Measurements from ENCODE around the gene TMEM207. TPM values are rescaled to one million over a fixed set of nuclear protein-coding genes. Genes with fewer than 3 reads are reported as not detected.
"Not testable (repeated sequence)": the region's sequence is repeated elsewhere in the genome, so short reads cannot be mapped to it uniquely, and the experiment has no call there.

TMEM207 gene
- total RNA-seq, 4 donors from 2014 or later: not detected

DNA sequence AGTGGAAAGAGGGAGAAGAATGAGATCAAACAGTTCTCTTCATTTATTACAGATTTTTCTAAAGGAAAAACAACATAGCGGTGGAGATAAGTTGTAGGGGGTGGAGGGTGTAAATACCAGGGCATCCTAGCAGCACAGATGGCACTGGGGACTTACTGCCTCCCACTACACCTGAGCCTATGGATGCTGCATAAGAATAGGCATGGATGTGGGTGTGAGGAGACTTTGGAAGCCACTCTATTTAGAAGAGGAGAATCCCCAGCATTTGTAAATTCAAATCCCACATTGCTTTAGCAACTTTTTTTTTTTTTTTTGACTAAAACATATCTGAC is 36.8 kb upstream of the TMEM207 start:
- H3K36me3 ChIP-seq: no peaks in the 10 kb centered on the region
- no peak for DNase-seq
- no peak overlapping the region for H3K4me3 ChIP-seq
- WGBS, 2 donors (ENCODE audit: low coverage in 1 of 2): 0 to 14% methylated on average over 1 of the region's 1 CpG
- intact Hi-C loops (cut with DNase I; ENCODE audit: low total_unique reads): no loop called here
- peaks cover 22% of the 10 kb centered on the region for H3K27me3 ChIP-seq
- TF ChIP-seq POLR2A (IDR thresholded peaks at IDR 0.05): no peak
- no peak for TF ChIP-seq EP300 (IDR thresholded peaks at IDR 0.05; ENCODE audit: low read depth)
- TF ChIP-seq, protein P1, sequence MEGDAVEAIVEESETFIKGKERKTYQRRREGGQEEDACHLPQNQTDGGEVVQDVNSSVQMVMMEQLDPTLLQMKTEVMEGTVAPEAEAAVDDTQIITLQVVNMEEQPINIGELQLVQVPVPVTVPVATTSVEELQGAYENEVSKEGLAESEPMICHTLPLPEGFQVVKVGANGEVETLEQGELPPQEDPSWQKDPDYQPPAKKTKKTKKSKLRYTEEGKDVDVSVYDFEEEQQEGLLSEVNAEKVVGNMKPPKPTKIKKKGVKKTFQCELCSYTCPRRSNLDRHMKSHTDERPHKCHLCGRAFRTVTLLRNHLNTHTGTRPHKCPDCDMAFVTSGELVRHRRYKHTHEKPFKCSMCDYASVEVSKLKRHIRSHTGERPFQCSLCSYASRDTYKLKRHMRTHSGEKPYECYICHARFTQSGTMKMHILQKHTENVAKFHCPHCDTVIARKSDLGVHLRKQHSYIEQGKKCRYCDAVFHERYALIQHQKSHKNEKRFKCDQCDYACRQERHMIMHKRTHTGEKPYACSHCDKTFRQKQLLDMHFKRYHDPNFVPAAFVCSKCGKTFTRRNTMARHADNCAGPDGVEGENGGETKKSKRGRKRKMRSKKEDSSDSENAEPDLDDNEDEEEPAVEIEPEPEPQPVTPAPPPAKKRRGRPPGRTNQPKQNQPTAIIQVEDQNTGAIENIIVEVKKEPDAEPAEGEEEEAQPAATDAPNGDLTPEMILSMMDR (IDR thresholded peaks at IDR 0.05): no peak
- no peak for TF ChIP-seq POLR2AphosphoS5 (IDR thresholded peaks at IDR 0.05)
- in situ Hi-C loops (cut with MboI; ENCODE audit: low pct_ligation_motif_present in 1 of 4, low pct_unique_long_range_greater_than_20kb in 1 of 4, low sequenced_read_pairs in 3 of 4): no loop called here
- H3K27ac ChIP-seq: no peak overlapping the region
- no peaks in the 10 kb centered on the region for H3K4me1 ChIP-seq
- H3K9me3 ChIP-seq: no peaks in the 10 kb centered on the region

DNA sequence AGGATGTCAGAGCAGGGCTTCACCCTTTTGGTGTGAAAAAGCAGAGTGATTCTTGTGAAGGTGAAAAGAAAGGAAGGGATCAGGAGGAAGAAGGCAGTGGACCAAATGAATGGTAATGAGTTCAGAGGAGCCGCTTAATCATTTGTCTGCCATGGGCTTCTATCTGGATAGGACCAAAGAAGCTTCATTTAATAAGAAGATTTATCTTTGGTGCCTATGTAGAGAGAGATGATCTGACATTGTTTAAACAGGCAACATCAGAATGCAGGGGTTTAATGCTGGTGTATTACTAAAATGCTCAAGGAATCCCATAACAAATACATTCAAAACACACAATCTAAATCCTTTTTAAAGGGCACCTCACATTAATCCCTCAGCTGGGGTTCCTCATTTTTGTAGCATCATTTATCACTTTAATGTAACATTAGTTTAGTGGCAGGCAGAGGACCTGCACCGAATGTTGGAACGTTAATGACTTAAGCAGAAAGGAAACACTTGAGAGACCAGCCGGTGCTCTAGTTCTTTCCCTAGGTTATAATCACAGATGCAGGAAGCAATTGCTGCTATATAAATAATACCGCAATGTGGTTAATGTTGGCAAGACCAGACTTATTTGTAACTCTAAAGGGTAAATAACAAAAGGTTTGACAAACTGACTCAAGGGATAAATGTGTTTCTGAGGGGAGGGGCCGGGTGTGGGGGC is 36.3 kb upstream of the TMEM207 start:
- WGBS, 2 donors (ENCODE audit: low coverage in 1 of 2): 15 to 16% methylated on average over 6 of the region's 6 CpGs
- in situ Hi-C loops (cut with MboI; ENCODE audit: low pct_ligation_motif_present in 1 of 4, low pct_unique_long_range_greater_than_20kb in 1 of 4, low sequenced_read_pairs in 3 of 4): no loop called here
- no peak overlapping the region for H3K27ac ChIP-seq

GRCh38 chr3:190481779-190482178 is 32.1 kb upstream of the TMEM207 start:
- intact Hi-C loops (cut with DNase I; ENCODE audit: low total_unique reads): no loop called here
- peaks cover 4% of the 10 kb centered on the region for H3K27me3 ChIP-seq
- no peaks in the 10 kb centered on the region for H3K36me3 ChIP-seq
- DNase-seq: no peak
- no peak overlapping the region for H3K4me3 ChIP-seq
- in situ Hi-C loops (cut with MboI; ENCODE audit: low pct_ligation_motif_present in 1 of 4, low pct_unique_long_range_greater_than_20kb in 1 of 4, low sequenced_read_pairs in 3 of 4): no loop called here
- no peaks in the 10 kb centered on the region for H3K4me1 ChIP-seq
- TF ChIP-seq, protein P1 (IDR thresholded peaks at IDR 0.05): no peak
- TF ChIP-seq POLR2AphosphoS5 (IDR thresholded peaks at IDR 0.05): no peak
- no peak for TF ChIP-seq EP300 (IDR thresholded peaks at IDR 0.05; ENCODE audit: low read depth)
- no peak for TF ChIP-seq POLR2A (IDR thresholded peaks at IDR 0.05)
- H3K9me3 ChIP-seq: no peaks in the 10 kb centered on the region
- WGBS, 2 donors (ENCODE audit: low coverage in 1 of 2): 86 to 87% methylated on average over 2 of the region's 2 CpGs
- H3K27ac ChIP-seq: no peak overlapping the region

More for the DNA sequence above, 36.3 kb upstream of the TMEM207 start:
- no peak for DNase-seq
- Histone ChIP-seq H3K4me1 (no peaks in the 10 kb centered on the region), H3K4me3 (no peak overlapping the region), H3K9me3 (no peaks in the 10 kb centered on the region), H3K36me3 (no peaks in the 10 kb centered on the region), H3K27me3 (peaks cover 22% of the 10 kb centered on the region)
- TF ChIP-seq POLR2AphosphoS5 (IDR thresholded peaks at IDR 0.05) (no peak), POLR2A (IDR thresholded peaks at IDR 0.05) (no peak), EP300 (IDR thresholded peaks at IDR 0.05; ENCODE audit: low read depth) (no peak)
- TF ChIP-seq, protein P1 (IDR thresholded peaks at IDR 0.05): no peak
- intact Hi-C loops (cut with DNase I; ENCODE audit: low total_unique reads): no loop called here

GRCh38 chr3:190473261-190473660 is 23.6 kb upstream of the TMEM207 start:
- H3K4me1 ChIP-seq; intact Hi-C loops (cut with DNase I; ENCODE audit: low total_unique reads); H3K27me3 ChIP-seq; H3K27ac ChIP-seq; DNase-seq; H3K4me3 ChIP-seq; in situ Hi-C loops (cut with MboI; ENCODE audit: low pct_ligation_motif_present in 1 of 4, low pct_unique_long_range_greater_than_20kb in 1 of 4, low sequenced_read_pairs in 3 of 4); H3K36me3 ChIP-seq; H3K9me3 ChIP-seq: not testable (repeated sequence)
- 95% methylated on average over 6 of the region's 25 CpGs; no CpG with 5 or more reads in 1 of the 2 donors for WGBS, 2 donors (ENCODE audit: low coverage in 1 of 2)

DNA sequence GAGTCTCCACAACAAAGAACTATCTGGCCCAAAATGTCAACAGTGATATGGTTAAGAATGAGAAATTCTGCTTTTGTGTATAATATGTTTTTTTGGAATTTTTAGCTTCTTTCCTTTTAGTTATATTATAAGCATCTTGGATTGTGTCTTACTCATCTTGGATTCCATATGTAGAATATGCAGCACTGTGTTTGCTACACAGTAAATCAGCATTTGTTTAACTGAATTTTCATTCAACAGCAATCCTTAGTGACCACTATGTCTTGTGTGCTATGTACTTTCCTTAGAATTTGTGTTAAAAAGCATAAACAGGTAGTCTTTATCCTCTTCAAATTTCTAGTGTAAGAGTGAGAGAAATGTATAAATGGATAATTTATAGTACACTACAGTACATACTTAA is 18.2 kb upstream of the TMEM207 start:
- H3K27ac ChIP-seq: no peak overlapping the region
- no peak for DNase-seq
- no peaks in the 10 kb centered on the region for H3K36me3 ChIP-seq
- H3K4me1 ChIP-seq: no peaks in the 10 kb centered on the region
- no peaks in the 10 kb centered on the region for H3K27me3 ChIP-seq
- TF ChIP-seq, protein P1 (IDR thresholded peaks at IDR 0.05): no peak
- no peak for TF ChIP-seq EP300 (IDR thresholded peaks at IDR 0.05; ENCODE audit: low read depth)
- in situ Hi-C loops (cut with MboI; ENCODE audit: low pct_ligation_motif_present in 1 of 4, low pct_unique_long_range_greater_than_20kb in 1 of 4, low sequenced_read_pairs in 3 of 4): no loop called here
- H3K9me3 ChIP-seq: no peaks in the 10 kb centered on the region
- intact Hi-C loops (cut with DNase I; ENCODE audit: low total_unique reads): no loop called here
- H3K4me3 ChIP-seq: no peak overlapping the region
